T-helper 1 cell treated with Interleukin-12 subunit alpha and Interleukin-12 subunit beta and Interleukin-4 antibody, amounts not matched to agents 30 ng/mL and 1 ng/mL, for 36 hours (primary cell): ENCODE data around the gene NUB1. TPM values are rescaled to one million over a fixed set of nuclear protein-coding genes. Genes with fewer than 3 reads are reported as not detected.

Experiments
- intact Hi-C: fragments of 100-400 bp; cut with micrococcal nuclease; formaldehyde crosslinking; loops from one replicate; pipeline ENCODE4 v1.15.1; 2024
- total RNA-seq: library from RNA; stranded (reverse); gene quantifications from 2 replicates; pipeline ENCODE4 v1.2.3, GENCODE V29; 2022

Gene NUB1
- total RNA-seq, 1 donor from 2014 or later = 66.5 TPM

DNA sequence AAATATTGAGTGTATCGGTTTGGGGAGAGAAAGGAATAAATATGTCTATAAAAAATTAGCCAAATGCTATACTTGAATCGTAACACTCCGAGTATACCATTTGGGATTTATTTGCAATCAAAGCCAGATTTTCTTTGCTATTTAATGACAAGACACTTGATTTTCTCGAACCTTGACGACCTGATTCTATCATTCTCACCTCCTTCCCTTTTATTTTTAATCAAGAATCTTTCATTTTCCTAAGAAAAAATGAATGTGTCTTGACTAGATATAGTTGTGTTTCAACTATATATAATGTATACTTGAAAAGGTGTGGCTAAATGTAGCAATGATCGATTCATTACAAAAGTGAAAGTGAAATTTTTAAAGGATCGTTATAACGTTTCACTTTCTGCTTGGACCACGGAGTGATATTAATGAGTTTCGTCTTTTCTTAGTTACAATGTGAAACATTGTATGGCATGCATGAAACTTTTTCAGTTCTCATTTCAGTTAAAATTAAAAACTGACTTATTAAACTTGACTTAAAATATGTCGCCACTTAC lies 562 bp downstream of the NUB1 start:
- intact Hi-C loops = loop anchor here (1.0 to 5.0 kb wide), 4 partner anchors 8 to 1760 kb away; partner anchors contain the start of genes ACTR3C, FASTK and LRRC61

DNA sequence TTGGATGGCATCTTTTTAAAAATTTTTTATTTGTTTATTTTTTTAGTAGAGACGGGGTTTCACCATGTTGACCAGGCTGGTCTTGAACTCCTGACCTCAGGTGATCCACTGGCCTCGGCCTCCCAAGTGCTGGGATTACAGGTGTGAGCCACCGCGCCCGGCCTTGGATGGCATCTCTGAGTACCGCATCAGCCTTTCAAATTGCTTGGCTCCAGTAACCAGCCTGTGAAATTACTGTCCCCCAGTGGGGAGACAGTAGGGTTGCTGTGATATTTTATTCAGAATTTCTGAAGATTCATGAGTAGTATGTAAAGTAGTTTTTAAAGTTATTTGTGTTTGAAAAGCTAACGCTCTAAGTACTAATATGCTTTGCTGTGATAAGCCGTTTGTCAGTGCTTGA lies 1.2 kb downstream of the NUB1 start:
- intact Hi-C loops = loop anchor here (1.0 to 5.0 kb wide), 4 partner anchors 7 to 1761 kb away; partner anchors contain the start of genes ACTR3C, FASTK and LRRC61

- intact Hi-C loops = loop anchor here (5.0 kb wide), 2 partner anchors 1021 to 1761 kb away; partner anchors contain the start of genes ACTR3C and LRRC61
Observed at GRCh38 chr7:151343516-151343915, 1.9 kb downstream of the NUB1 start.

GRCh38 chr7:151345576-151346469 lies 4.2 kb downstream of the NUB1 start:
- intact Hi-C loops = no loop called here

GRCh38 chr7:151346470-151346769 lies 4.8 kb downstream of the NUB1 start:
- intact Hi-C loops = no loop called here

DNA sequence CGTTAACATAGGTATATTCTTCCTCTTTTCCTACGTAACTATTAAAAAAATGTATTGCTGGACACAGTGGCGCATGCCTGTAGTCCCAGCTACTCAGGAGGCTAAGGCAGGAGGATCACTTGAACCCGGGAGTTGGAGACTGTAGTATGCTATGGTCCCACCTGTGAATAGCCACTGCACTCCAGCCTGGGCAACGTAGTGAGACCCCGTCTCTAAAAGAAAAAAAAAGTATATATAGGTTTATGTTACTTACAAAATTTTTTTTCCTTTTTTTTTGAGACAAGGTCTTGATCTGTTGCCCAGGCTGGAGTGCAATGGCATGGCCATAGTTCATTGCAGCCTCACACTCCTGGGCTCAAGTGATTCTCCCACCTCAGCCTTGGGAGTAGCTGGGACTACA lies 5.6 kb downstream of the NUB1 start:
- intact Hi-C loops = no loop called here

- intact Hi-C loops = no loop called here
Observed at GRCh38 chr7:151348970-151349369, 7.4 kb downstream of the NUB1 start.

DNA sequence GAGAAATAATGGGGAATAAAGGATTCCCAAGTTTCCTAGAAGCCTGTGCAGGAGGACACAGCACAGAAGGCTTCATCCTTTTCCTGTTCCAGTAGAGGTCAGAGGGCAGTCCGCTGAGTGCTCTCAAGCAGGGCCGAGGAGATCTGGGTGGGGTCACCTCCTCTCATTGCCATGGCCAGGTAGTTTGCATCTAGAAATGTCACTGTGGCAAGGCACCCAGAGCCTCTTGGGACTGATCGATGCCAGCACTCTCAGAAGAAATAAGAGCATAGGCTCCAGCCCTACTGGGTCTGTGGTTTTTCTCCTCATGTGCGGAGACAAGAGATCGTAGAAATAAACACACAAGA lies 7.9 kb downstream of the NUB1 start:
- intact Hi-C loops = no loop called here

DNA sequence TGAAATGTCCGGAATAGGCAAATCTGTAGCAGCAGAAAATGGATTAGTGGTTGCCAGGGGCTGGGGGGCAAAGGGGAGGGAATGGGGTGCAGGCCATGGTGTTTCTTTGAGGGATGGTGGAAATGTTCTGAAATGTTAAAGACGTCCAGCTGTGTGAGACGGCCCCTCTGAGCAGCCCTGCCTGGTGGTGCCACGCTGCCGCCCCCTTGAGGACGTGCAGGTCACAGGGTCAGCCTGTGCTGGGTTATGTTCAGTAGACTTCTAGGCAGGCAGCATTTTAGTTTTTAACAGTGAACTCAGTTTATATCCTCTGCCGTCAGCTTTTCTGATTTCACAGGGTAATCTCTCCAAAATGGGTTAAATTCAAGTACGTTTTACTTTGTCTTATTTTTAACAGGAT lies 9.4 kb downstream of the NUB1 start:
- intact Hi-C loops = loop anchor here (2.0 to 5.0 kb wide), 5 partner anchors 18 to 676 kb away; partner anchors contain the start of genes GALNT11 and SLC4A2

GRCh38 chr7:151351967-151352366 lies 10.4 kb downstream of the NUB1 start:
- intact Hi-C loops = loop anchor here (2.0 to 5.0 kb wide), 6 partner anchors 13 to 675 kb away; partner anchors contain the start of genes GALNT11 and SLC4A2

DNA sequence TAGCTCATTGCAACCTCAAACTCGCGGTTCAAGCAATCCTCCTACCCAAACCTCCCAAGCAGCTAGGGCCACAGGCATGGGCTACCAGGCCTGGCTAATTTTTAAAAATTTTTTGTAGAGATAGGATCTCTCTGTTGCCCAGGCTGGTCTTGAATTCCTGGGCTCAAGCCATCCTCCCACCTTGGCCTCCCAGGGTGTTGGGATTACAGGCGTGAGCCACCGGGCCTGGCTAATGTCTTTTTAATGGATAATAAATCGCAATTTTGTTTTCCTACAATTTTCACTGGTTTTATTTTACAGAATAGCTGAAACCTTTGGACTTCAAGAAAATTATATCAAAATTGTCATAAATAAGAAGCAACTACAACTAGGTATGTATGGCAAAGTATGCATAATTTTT lies 10.9 kb downstream of the NUB1 start:
- intact Hi-C loops = loop anchor here (2.0 to 5.0 kb wide), 4 partner anchors 14 to 675 kb away; partner anchors contain the start of gene GALNT11

- intact Hi-C loops = no loop called here
Observed at GRCh38 chr7:151361193-151361959, 19.8 kb downstream of the NUB1 start.

DNA sequence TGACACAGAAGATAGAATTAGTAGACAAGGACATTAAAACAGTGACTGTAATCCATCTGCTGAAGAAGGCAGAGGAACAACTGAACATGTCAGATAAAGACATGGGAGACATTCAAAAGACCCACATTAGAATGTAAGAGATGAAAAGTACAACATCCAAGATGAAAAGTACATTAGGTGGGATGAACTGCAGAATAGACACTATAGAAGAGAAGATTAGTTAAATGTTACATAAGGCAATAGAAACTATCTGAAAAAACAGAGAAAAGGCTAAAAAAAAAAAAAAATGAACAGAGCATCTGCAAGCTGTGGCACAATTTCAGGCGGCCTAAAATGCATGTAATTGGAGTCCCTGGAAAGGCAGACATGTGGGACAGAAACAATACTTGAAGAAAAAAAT lies 21.6 kb downstream of the NUB1 start:
- intact Hi-C loops = no loop called here

- intact Hi-C loops = loop anchor here (5.0 kb wide), 1 partner anchor 151 kb away; the partner anchor contains the start of gene RHEB
Observed at GRCh38 chr7:151366166-151366879, 24.7 kb downstream of the NUB1 start.

- intact Hi-C loops = loop anchor here (5.0 kb wide), 1 partner anchor 150 kb away; the partner anchor contains the start of gene RHEB
Observed at GRCh38 chr7:151366880-151367222, 25.2 kb downstream of the NUB1 start.

- intact Hi-C loops = loop anchor here (5.0 kb wide), 1 partner anchor 150 kb away; the partner anchor contains the start of gene RHEB
Observed at GRCh38 chr7:151367284-151367683, 25.7 kb downstream of the NUB1 start.

DNA sequence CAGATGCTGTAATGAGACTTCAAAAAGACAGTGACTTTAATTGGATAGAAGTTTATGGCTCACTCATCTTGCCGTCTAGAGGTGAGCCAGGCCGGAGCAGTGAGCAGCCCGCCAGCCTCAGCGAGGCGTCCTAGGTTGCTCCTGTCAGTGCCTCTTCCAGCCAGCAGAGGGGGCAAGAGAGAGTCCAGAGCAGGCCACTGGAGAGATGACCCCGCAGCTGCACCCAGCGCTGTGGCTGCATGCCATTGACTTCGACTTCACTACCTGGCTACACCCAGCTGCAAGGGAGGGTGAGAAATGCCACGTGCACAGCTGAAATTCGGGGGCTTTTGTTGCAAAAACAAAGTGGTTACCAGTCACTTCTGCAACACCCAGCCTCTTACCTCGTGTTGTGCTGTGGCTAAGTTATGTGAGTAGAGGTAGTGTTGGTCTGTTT lies 26.5 kb downstream of the NUB1 start:
- intact Hi-C loops = loop anchor here (1.0 to 5.0 kb wide), 7 partner anchors 17 to 391 kb away; partner anchors contain the start of gene RHEB

DNA sequence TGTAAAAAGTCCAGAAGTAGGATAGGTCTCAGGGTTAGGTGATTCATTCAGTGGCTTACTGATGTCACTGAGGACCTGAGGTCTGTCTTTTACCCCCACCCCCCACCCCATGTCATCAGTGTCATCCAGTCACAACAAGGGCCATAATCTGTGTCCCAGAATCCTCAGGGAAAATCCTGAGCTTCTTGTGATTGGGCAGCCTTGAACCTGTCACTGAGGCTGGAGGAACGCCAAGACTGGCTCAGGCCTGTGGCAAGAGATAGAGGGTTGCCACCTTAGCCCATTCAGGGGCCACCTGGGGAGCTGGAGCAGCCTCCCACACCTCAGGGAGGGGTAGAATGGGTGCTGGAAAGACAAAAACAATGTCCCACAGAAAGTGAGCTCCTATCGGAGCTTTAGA lies 29.7 kb downstream of the NUB1 start:
- intact Hi-C loops = no loop called here

GRCh38 chr7:151372612-151373265 lies 31.1 kb downstream of the NUB1 start:
- intact Hi-C loops = no loop called here

GRCh38 chr7:151373599-151373998 lies 32.0 kb downstream of the NUB1 start:
- intact Hi-C loops = no loop called here
